ENCODE measurements around the gene THRAP3.
A peak's percentile ranks its signal among the peaks of the same experiment; 100 is the strongest.

THRAP3 gene

GRCh38 chr1:36206323-36206858, 17.9 kb upstream of the THRAP3 start:
- no peak for ATAC-seq (ENCODE audit: insufficient read depth, low read depth)
- H3K4me3 ChIP-seq (ENCODE audit: low read depth in 1 of 2, low read length in 2 of 2), result no peak overlapping the region
- no peak overlapping the region for H3K27ac ChIP-seq (ENCODE audit: low read length)
- H4K20me1 ChIP-seq (ENCODE audit: insufficient read depth, low read length), result no peaks in the 10 kb centered on the region
- no peaks in the 10 kb centered on the region for H3K27me3 ChIP-seq (ENCODE audit: insufficient read depth, low read length, poor library complexity)
- TF ChIP-seq, protein P1, sequence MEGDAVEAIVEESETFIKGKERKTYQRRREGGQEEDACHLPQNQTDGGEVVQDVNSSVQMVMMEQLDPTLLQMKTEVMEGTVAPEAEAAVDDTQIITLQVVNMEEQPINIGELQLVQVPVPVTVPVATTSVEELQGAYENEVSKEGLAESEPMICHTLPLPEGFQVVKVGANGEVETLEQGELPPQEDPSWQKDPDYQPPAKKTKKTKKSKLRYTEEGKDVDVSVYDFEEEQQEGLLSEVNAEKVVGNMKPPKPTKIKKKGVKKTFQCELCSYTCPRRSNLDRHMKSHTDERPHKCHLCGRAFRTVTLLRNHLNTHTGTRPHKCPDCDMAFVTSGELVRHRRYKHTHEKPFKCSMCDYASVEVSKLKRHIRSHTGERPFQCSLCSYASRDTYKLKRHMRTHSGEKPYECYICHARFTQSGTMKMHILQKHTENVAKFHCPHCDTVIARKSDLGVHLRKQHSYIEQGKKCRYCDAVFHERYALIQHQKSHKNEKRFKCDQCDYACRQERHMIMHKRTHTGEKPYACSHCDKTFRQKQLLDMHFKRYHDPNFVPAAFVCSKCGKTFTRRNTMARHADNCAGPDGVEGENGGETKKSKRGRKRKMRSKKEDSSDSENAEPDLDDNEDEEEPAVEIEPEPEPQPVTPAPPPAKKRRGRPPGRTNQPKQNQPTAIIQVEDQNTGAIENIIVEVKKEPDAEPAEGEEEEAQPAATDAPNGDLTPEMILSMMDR (IDR thresholded peaks at IDR 0.05; ENCODE audit: borderline replicate concordance, extremely low read depth, low read length, poor library complexity, severe bottlenecking), result no peak
- no peak for TF ChIP-seq EZH2 (IDR thresholded peaks at IDR 0.05; ENCODE audit: borderline replicate concordance, low read depth, low read length, severe bottlenecking)
- H3K4me2 ChIP-seq (ENCODE audit: insufficient read depth, low read length), result no peak overlapping the region
- no peaks in the 10 kb centered on the region for H3K4me1 ChIP-seq (ENCODE audit: insufficient read depth, low read length)
- no peak overlapping the region for H2AFZ ChIP-seq (ENCODE audit: low read depth, low read length)
- H3K36me3 ChIP-seq (ENCODE audit: insufficient read depth, low read length), result no peaks in the 10 kb centered on the region
- no peaks in the 10 kb centered on the region for H3K9me3 ChIP-seq (ENCODE audit: insufficient read depth, low read length, severe bottlenecking)
- no peak for DNase-seq
- H3K79me2 ChIP-seq (ENCODE audit: insufficient read depth, low read length), result no peaks in the 10 kb centered on the region
- no peak overlapping the region for H3K9ac ChIP-seq (ENCODE audit: low read depth, low read length)

DNA sequence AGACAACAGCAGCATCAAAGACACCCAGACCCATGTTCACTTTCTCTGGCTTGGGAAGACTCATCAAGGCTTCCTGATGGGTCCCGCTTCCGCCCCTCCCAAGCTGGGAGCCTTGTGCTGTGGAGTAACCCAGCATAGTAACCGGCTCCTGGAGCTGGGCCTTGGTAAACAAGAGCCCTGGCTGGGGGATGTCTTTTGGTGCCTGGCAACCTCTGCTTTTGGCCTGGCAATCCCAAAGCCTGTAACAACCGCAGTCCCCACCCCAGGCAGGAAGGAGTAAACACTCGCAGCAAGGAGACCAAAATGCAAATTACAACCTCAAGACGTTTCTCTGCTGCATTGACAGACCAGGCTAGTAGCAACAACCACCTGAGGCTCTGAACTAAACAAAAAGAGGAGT, 16.9 kb upstream of the THRAP3 start:
- Histone ChIP-seq H3K9me3 (ENCODE audit: insufficient read depth, low read length, severe bottlenecking) (no peaks in the 10 kb centered on the region), H3K4me2 (ENCODE audit: insufficient read depth, low read length) (no peak overlapping the region), H3K27me3 (ENCODE audit: insufficient read depth, low read length, poor library complexity) (no peaks in the 10 kb centered on the region), H3K79me2 (ENCODE audit: insufficient read depth, low read length) (no peaks in the 10 kb centered on the region), H3K9ac (ENCODE audit: low read depth, low read length) (no peak overlapping the region), H3K4me1 (ENCODE audit: insufficient read depth, low read length) (no peaks in the 10 kb centered on the region), H4K20me1 (ENCODE audit: insufficient read depth, low read length) (no peaks in the 10 kb centered on the region), H3K4me3 (ENCODE audit: low read depth in 1 of 2, low read length in 2 of 2) (no peak overlapping the region), H2AFZ (ENCODE audit: low read depth, low read length) (no peak overlapping the region), H3K36me3 (ENCODE audit: insufficient read depth, low read length) (no peaks in the 10 kb centered on the region), H3K27ac (ENCODE audit: low read length) (no peak overlapping the region)
- DNase-seq, result no peak
- ATAC-seq (ENCODE audit: insufficient read depth, low read depth), result no peak
- no peak for TF ChIP-seq EZH2 (IDR thresholded peaks at IDR 0.05; ENCODE audit: borderline replicate concordance, low read depth, low read length, severe bottlenecking)
- TF ChIP-seq, protein P1 (IDR thresholded peaks at IDR 0.05; ENCODE audit: borderline replicate concordance, extremely low read depth, low read length, poor library complexity, severe bottlenecking), result no peak

DNA sequence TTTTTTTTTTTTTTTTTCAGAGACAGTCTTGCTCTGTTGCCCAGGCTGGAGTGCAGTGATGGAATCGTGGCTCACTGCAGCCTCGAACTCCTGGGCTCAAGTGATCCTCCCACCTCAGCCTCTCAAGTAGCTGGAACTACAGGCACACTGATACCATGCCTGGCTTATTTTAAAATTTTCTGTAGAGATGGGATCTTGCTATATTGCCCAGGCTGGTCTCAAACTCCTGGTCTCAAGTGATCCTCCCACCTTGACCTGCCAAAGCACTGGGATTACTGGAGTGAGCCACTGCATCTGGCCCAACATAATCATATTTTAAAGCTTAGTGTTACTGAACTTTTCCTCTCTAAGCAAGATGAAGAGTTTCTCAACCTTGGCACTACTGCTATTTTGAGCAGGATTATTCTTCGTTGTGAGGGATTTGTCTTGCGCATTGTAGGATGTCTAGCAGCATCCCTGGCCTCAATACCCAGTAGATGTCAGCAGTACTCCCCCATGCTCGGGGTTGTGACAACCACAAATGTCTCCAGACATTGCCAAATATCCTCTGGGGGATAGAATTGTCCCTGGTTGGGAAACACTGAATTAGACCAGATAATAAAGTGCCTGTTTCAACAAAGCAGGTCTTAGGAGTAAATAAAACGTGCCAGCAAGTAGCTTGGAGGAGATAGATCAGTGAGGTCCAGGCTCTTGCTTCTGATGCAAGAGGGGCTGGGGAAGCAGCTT, 15.1 kb upstream of the THRAP3 start:
- no peaks in the 10 kb centered on the region for H3K36me3 ChIP-seq (ENCODE audit: insufficient read depth, low read length)
- no peak for ATAC-seq (ENCODE audit: insufficient read depth, low read depth)
- no peak for DNase-seq
- no peak overlapping the region for H2AFZ ChIP-seq (ENCODE audit: low read depth, low read length)
- H3K79me2 ChIP-seq (ENCODE audit: insufficient read depth, low read length), result no peaks in the 10 kb centered on the region
- H3K9me3 ChIP-seq (ENCODE audit: insufficient read depth, low read length, severe bottlenecking), result no peaks in the 10 kb centered on the region
- H4K20me1 ChIP-seq (ENCODE audit: insufficient read depth, low read length), result no peaks in the 10 kb centered on the region
- H3K9ac ChIP-seq (ENCODE audit: low read depth, low read length), result no peak overlapping the region
- H3K4me1 ChIP-seq (ENCODE audit: insufficient read depth, low read length), result no peaks in the 10 kb centered on the region
- no peak overlapping the region for H3K27ac ChIP-seq (ENCODE audit: low read length)
- no peaks in the 10 kb centered on the region for H3K27me3 ChIP-seq (ENCODE audit: insufficient read depth, low read length, poor library complexity)
- no peak overlapping the region for H3K4me3 ChIP-seq (ENCODE audit: low read depth in 1 of 2, low read length in 2 of 2)
- no peak overlapping the region for H3K4me2 ChIP-seq (ENCODE audit: insufficient read depth, low read length)
- TF ChIP-seq EZH2 (IDR thresholded peaks at IDR 0.05; ENCODE audit: borderline replicate concordance, low read depth, low read length, severe bottlenecking), result no peak
- TF ChIP-seq, protein P1 (IDR thresholded peaks at IDR 0.05; ENCODE audit: borderline replicate concordance, extremely low read depth, low read length, poor library complexity, severe bottlenecking), result peak; percentile 14
